Esophagus squamous epithelium (tissue), 4 donors: ENCODE measurements around the gene C13orf42.

Source experiments
- CTCF ChIP-seq, 6 experiments: fragments of 450-650 bp in 4 of 6; fragments of 200-600 bp in 2 of 6; sonication (generic) in 2 of 6; IDR thresholded peaks; one replicate each; pipeline ENCODE4 v1.5.1; 2016 to 2019; ENCODE audit warnings: antibody characterized with exemption in 6 of 6, mild to moderate bottlenecking in 4 of 6, moderate library complexity in 4 of 6
- POLR2A ChIP-seq, 4 donors: fragments of 450-650 bp; IDR thresholded peaks; one replicate each; pipeline ENCODE4 v1.6.1; 2017; ENCODE audit warnings: antibody characterized with exemption in 4 of 4, mild to moderate bottlenecking in 4 of 4, moderate library complexity in 3 of 4

DNA sequence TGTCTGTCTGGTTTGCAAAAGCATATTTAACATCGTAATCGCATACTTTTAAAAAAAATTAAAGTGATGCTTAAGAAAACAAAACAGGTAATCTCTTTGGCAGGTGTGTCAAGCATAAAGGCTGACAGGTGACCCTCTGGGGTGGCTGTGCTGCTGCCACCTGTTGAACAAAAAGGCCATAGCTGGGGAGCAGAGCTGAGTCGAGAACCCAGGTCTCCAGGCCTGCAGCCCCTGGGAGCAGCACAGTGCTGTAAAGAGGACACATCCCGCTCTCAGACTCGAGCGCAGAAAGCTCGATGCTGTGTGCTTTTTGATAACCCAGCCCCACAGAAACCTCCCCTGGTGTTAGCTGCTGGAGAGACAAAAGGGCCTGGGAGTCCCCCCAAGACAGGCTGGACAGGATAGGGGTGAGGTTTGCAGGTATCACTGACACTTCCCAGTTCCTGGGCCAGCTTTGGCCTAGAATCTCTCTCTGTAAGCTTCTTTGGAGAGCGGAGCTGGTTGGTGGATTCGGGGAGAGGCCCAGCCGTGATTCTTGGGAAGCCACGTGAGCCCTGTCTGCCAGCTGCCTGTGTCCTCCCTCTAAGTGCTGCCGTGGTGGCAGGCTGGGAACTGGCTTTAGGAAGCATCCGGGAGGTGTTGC, 66.9 kb downstream of the C13orf42 start:
- TF ChIP-seq POLR2A (IDR thresholded peaks at IDR 0.05) (no peak), CTCF (IDR thresholded peaks at IDR 0.05) (no peak)
